ENCODE measurements around the gene IL17RE. TPM values are rescaled to one million over a fixed set of nuclear protein-coding genes. Genes with fewer than 3 reads are reported as not detected.

The IL17RE gene
- total and polyA plus RNA-seq, 2 experiments from 2014 or later, result 1.1 to 3.4 TPM

- TF ChIP-seq REST (IDR thresholded peaks at IDR 0.05; ENCODE audit: unreplicated experiment) (no peak), ZNF331 (CRISPR knock-in tag; IDR thresholded peaks at IDR 0.05; ENCODE audit: low read depth) (no peak), ZNF114 (CRISPR knock-in tag; IDR thresholded peaks at IDR 0.05) (no peak), ETS1 (IDR thresholded peaks at IDR 0.05) (peak; percentile 55; the same call in 1 of the 2 replicates), NANOG (IDR thresholded peaks at IDR 0.05; ENCODE audit: borderline replicate concordance) (no peak)
These were observed 12.8 kb downstream of the IL17RE start (continued) for GRCh38 chr3:9915254-9916141.

- H3K27ac Mint-ChIP-seq, result no peak overlapping the region
- peak; percentile 24 for DNase-seq (ENCODE audit: low spot score)
- Histone ChIP-seq H3K4me1 (ENCODE audit: insufficient read depth) (peaks cover 17% of the 10 kb centered on the region), H3K9me2 (ENCODE audit: insufficient read depth) (0 out of 2 replicates have a peak, but pooled peaks cover 4% of the 10 kb centered on the region), H2AFZ (peak overlapping the region; percentile 16; the same call in 1 of the 2 replicates), H3K4me3 (peak overlapping the region; percentile 48), H3K27ac (ENCODE audit: low read depth) (no peak overlapping the region), H3K4me2 (peak overlapping the region; percentile 84), H3F3A (replicated peaks; ENCODE audit: low read depth) (0 out of 2 replicates have a peak, but pooled peaks cover 5% of the 10 kb centered on the region), H4K20me1 (replicated peaks; ENCODE audit: insufficient read depth) (no peaks in the 10 kb centered on the region), H3K79me2 (replicated peaks; ENCODE audit: insufficient read depth) (no peaks in the 10 kb centered on the region), H3K36me3 (ENCODE audit: insufficient read depth) (no peaks in the 10 kb centered on the region), H3K27me3 (ENCODE audit: insufficient read depth) (peaks cover 12% of the 10 kb centered on the region; the same call in 1 of the 2 replicates)
- peaks cover 16% of the 10 kb centered on the region for H3K4me1 Mint-ChIP-seq
- H3K27me3 Mint-ChIP-seq (ENCODE audit: insufficient read depth, low read depth, poor library complexity), result peaks cover 8% of the 10 kb centered on the region
- ATAC-seq, result no peak; the same call in 2 of the 3 replicates
- H3K4me3 Mint-ChIP-seq, result peak overlapping the region; percentile 77
- H3K36me3 Mint-ChIP-seq (ENCODE audit: low read depth), result peaks cover 13% of the 10 kb centered on the region
- peaks cover 13% of the 10 kb centered on the region for H3K9me3 Mint-ChIP-seq
- no peak for TF ChIP-seq POLR2AphosphoS5 (IDR thresholded peaks at IDR 0.05; ENCODE audit: low read depth)
- TF ChIP-seq EZH2phosphoT487 (IDR thresholded peaks at IDR 0.05; ENCODE audit: unreplicated experiment), result no peak
- TF ChIP-seq CREB1 (CRISPR knock-in tag; IDR thresholded peaks at IDR 0.05; ENCODE audit: low read depth), result no peak
- no peak for TF ChIP-seq EZH2 (IDR thresholded peaks at IDR 0.05; ENCODE audit: low read depth, unreplicated experiment)
- no peak for TF ChIP-seq ZNF462 (CRISPR knock-in tag; IDR thresholded peaks at IDR 0.05)
- no peak for TF ChIP-seq ZNF331 (CRISPR knock-in tag; IDR thresholded peaks at IDR 0.05; ENCODE audit: low read depth)
- TF ChIP-seq CTCF (conservative IDR thresholded peaks at IDR 0.05; ENCODE audit: low read depth in 2 of 2), result no peak
These were observed 13.7 kb downstream of the IL17RE start for GRCh38 chr3:9916346-9916733.
